IMR-90 (cell line): ENCODE measurements around the gene STUB1. TPM values are rescaled to one million over a fixed set of nuclear protein-coding genes. Genes with fewer than 3 reads are reported as not detected.

Source experiments
- ATAC-seq: fragments of 200-7000 bp; cut with Tn5 transposase; 2 replicates; pipeline ENCODE4 v1.9.1; 2020; ENCODE audit warnings: low read depth, mild to moderate bottlenecking, moderate library complexity
- BruUV-seq: library from RNA; stranded (reverse); fragments of 400-500 nt; replicated peaks from 2 replicates; lab custom pipeline; 2021; lab: Mats Ljungman, UMichigan
- CTCF ChIA-PET: fragments of 300-600 bp; formaldehyde crosslinking; extraction: SDS; loops from one replicate; lab custom pipeline; 2021; ENCODE audit warnings: antibody characterized with exemption; lab: Yijun Ruan, JAX
- POLR2A ChIA-PET: fragments of 300-600 bp; sonication (Branson Sonifier 250); formaldehyde crosslinking; loops from one replicate; lab custom pipeline; 2022; ENCODE audit warnings: antibody characterized with exemption; ENCODE audit not compliant: unreplicated experiment; lab: Charles Lee
- DNase-seq: peaks from one replicate; pipeline ENCODE4 v3.0.0; 2013
- H2AFZ ChIP-seq: replicated peaks from 2 replicates; pipeline ENCODE3; 2013; ENCODE audit warnings: low read length, mild to moderate bottlenecking; ENCODE audit not compliant: poor library complexity
- H2AK5ac ChIP-seq: 2 replicates; pipeline ENCODE4 v1.6.1; 2013; ENCODE audit warnings: low read depth, low read length, inconsistent platforms
- H2AK9ac ChIP-seq: replicated peaks from 2 replicates; pipeline ENCODE3; 2013; ENCODE audit warnings: mild to moderate bottlenecking, low read depth, low read length, moderate library complexity; ENCODE audit not compliant: poor library complexity
- H2BK120ac ChIP-seq: 2 replicates; pipeline ENCODE4 v1.6.1; 2013; ENCODE audit warnings: low read depth, low read length, inconsistent platforms
- H2BK15ac ChIP-seq: 3 replicates; pipeline ENCODE4 v1.6.1; 2013; ENCODE audit warnings: low read depth, low read length, inconsistent platforms
- H2BK20ac ChIP-seq: 2 replicates; pipeline ENCODE4 v1.6.1; 2013; ENCODE audit warnings: low read depth, mild to moderate bottlenecking, inconsistent platforms, low read length, moderate library complexity
- H2BK5ac ChIP-seq: 2 replicates; pipeline ENCODE4 v1.6.1; 2013; ENCODE audit warnings: mild to moderate bottlenecking, low read depth, low read length, inconsistent platforms; ENCODE audit not compliant: poor library complexity, severe bottlenecking
- H3K14ac ChIP-seq: replicated peaks from 2 replicates; pipeline ENCODE4 v1.6.1; 2013; ENCODE audit warnings: low read depth, low read length, inconsistent platforms
- H3K18ac ChIP-seq: 2 replicates; pipeline ENCODE4 v1.6.1; 2013; ENCODE audit warnings: low read depth, low read length, control low read depth
- H3K23ac ChIP-seq: 2 replicates; pipeline ENCODE4 v1.6.1; 2013; ENCODE audit warnings: low read depth, low read length, inconsistent platforms
- H3K27ac ChIP-seq: 2 replicates; pipeline ENCODE4 v1.5.1; 2013; ENCODE audit warnings: mild to moderate bottlenecking, control low read depth, low read length; ENCODE audit not compliant: insufficient read depth
- H3K27me3 ChIP-seq: 2 replicates; pipeline ENCODE4 v1.6.1; 2013; ENCODE audit warnings: low read length; ENCODE audit not compliant: control insufficient read depth, insufficient read depth
- H3K36me3 ChIP-seq: 2 replicates; pipeline ENCODE4 v1.6.1; 2013; ENCODE audit warnings: low read length, mixed read lengths; ENCODE audit not compliant: control insufficient read depth, insufficient read depth
- H3K4ac ChIP-seq: 2 replicates; pipeline ENCODE4 v1.6.1; 2013; ENCODE audit warnings: low read depth, low read length, inconsistent platforms
- H3K4me1 ChIP-seq: 2 replicates; pipeline ENCODE4 v1.6.1; 2013; ENCODE audit warnings: low read length, mixed read lengths; ENCODE audit not compliant: control insufficient read depth, insufficient read depth
- H3K4me2 ChIP-seq: 2 replicates; pipeline ENCODE4 v1.6.1; 2013; ENCODE audit warnings: low read depth, mild to moderate bottlenecking, control low read depth, low read length, moderate library complexity
- H3K4me3 ChIP-seq: 2 replicates; pipeline ENCODE4 v1.5.1; 2013; ENCODE audit warnings: low read depth, mild to moderate bottlenecking, control low read depth, low read length, moderate library complexity; ENCODE audit not compliant: insufficient read depth
- H3K56ac ChIP-seq: 2 replicates; pipeline ENCODE4 v1.6.1; 2013; ENCODE audit warnings: low read length, inconsistent platforms; ENCODE audit not compliant: insufficient read depth; ENCODE audit errors: extremely low read depth
- H3K79me1 ChIP-seq, 2 experiments: 2 replicates each; pipeline ENCODE4 v1.6.1; 2013; ENCODE audit warnings: low read length in 2 of 2, inconsistent platforms in 1 of 2, low read depth in 1 of 2
- H3K9ac ChIP-seq: 2 replicates; pipeline ENCODE4 v1.6.1; 2013; ENCODE audit warnings: low read depth, low read length, control low read depth
- H3K9me1 ChIP-seq: 2 replicates; pipeline ENCODE4 v1.6.1; 2013; ENCODE audit warnings: low read length, inconsistent platforms; ENCODE audit not compliant: insufficient read depth
- H3K9me3 ChIP-seq: 2 replicates; pipeline ENCODE4 v1.6.1; 2013; ENCODE audit warnings: low read length; ENCODE audit not compliant: control insufficient read depth, insufficient read depth
- H4K20me1 ChIP-seq: 2 replicates; pipeline ENCODE4 v1.6.1; 2013; ENCODE audit warnings: low read length, inconsistent platforms; ENCODE audit not compliant: insufficient read depth
- H4K5ac ChIP-seq: 2 replicates; pipeline ENCODE4 v1.6.1; 2013; ENCODE audit warnings: mild to moderate bottlenecking, low read depth, low read length, control low read depth
- H4K8ac ChIP-seq, 2 experiments: 2 replicates each; pipeline ENCODE4 v1.6.1; 2013; ENCODE audit warnings: low read depth in 2 of 2, low read length in 2 of 2, control low read depth in 1 of 2, inconsistent platforms in 1 of 2
- H4K91ac ChIP-seq: 2 replicates; pipeline ENCODE4 v1.6.1; 2013; ENCODE audit warnings: low read depth, low read length, inconsistent platforms; ENCODE audit not compliant: insufficient read depth
- ELK1 ChIP-seq: fragments of 150-350 bp; IDR thresholded peaks from 2 replicates; pipeline ENCODE4 v1.6.1; 2016; ENCODE audit warnings: low read depth, mild to moderate bottlenecking, low read length, moderate library complexity, borderline replicate concordance
- WGBS, 2 experiments: methylation state at CpG; one replicate each; pipeline versions ENCODE4 v1.1.5 to v1.1.7; 2013; ENCODE audit warnings: missing lambda C conversion rate in 2 of 2; ENCODE audit not compliant: insufficient read length in 1 of 2; ENCODE audit errors: extremely low coverage in 2 of 2; 5-methylcytosine and 5-hydroxymethylcytosine counted together
- dilution Hi-C: fragments of 300-500 bp; cut with HindIII; formaldehyde crosslinking; loops from one replicate; pipeline ENCODE4 v1.14.3; 2018; ENCODE audit warnings: low sequenced_read_pairs; ENCODE audit not compliant: unreplicated experiment
- in situ Hi-C: fragments of 300-500 bp; cut with MboI; formaldehyde crosslinking; loops from 3 replicates; pipeline ENCODE4 v1.14.3; 2019; ENCODE audit warnings: low sequenced_read_pairs, inconsistent platforms, mixed read lengths
- intact Hi-C: fragments of 100-400 bp; cut with micrococcal nuclease; formaldehyde crosslinking; loops from 2 replicates; pipeline ENCODE4 v1.10.0; 2022
- polyA plus RNA-seq, 3 experiments: library from polyadenylated mRNA; depleted of rRNA; stranded (reverse); fragments of >200 nt; gene quantifications; 2 replicates each; pipeline ENCODE4 v1.2.3, GENCODE V29; 2012; ENCODE audit warnings: low replicate concordance in 1 of 3
- total RNA-seq: library from RNA; depleted of rRNA; stranded (reverse); fragments of >200 nt; gene quantifications from 2 replicates; pipeline ENCODE4 v1.2.3, GENCODE V29; 2012

The STUB1 gene
- total and polyA plus RNA-seq, 2 of the 4 experiments (the other 2 are of a cell fraction): 183 to 186 TPM

- no peak for ATAC-seq
- peaks cover 17% of the 10 kb centered on the region for H4K20me1 ChIP-seq
These were observed 5.9 kb upstream of the STUB1 start for GRCh38 chr16:674214-674881.

More at GRCh38 chr16:674214-674881, 5.9 kb upstream of the STUB1 start:
- CTCF ChIA-PET: no interaction called here
- H4K5ac ChIP-seq: no peak overlapping the region
- H3K18ac ChIP-seq: no peak overlapping the region
- TF ChIP-seq ELK1: no peak
- BruUV-seq: no TSS peak
- H3K4me1 ChIP-seq: peaks cover 9% of the 10 kb centered on the region
- 80% methylated on average over 9 of the region's 22 CpGs; no CpG with 5 or more reads in 1 of the 2 experiments for WGBS, 2 experiments
- no peak overlapping the region for H3K9ac ChIP-seq
- no peak overlapping the region for H3K27ac ChIP-seq
- H3K56ac ChIP-seq: no peak overlapping the region
- no peak overlapping the region for H2BK20ac ChIP-seq
- H3K4me2 ChIP-seq: no peak overlapping the region
- no peak overlapping the region for H3K23ac ChIP-seq
- no peaks in the 10 kb centered on the region for H3K27me3 ChIP-seq
- H2BK5ac ChIP-seq: no peak overlapping the region
- H3K36me3 ChIP-seq: peaks cover 45% of the 10 kb centered on the region
- dilution Hi-C loops: no loop called here
- DNase-seq: no peak
- no peak overlapping the region for H2BK120ac ChIP-seq
- in situ Hi-C loops: no loop called here
- no peaks in the 10 kb centered on the region for H3K9me3 ChIP-seq
- H2AK5ac ChIP-seq: 0 out of 2 replicates have a peak overlapping the region, but pooled peaks have one; percentile 9
- no peak overlapping the region for H3K4me3 ChIP-seq
- peak overlapping the region; percentile 65 for H2AK9ac ChIP-seq
- no peak overlapping the region for H4K8ac ChIP-seq
- no peak overlapping the region for H3K14ac ChIP-seq
- no peak overlapping the region for H4K91ac ChIP-seq
- H3K79me1 ChIP-seq: peaks cover 0 to 32% of the 10 kb centered on the region in 2 experiments; a peak in 1 of 4 replicates
- no peak overlapping the region for H2BK15ac ChIP-seq
- H3K9me1 ChIP-seq: peaks cover 6% of the 10 kb centered on the region; the same call in 1 of the 2 replicates
- peak overlapping the region; percentile 89 for H2AFZ ChIP-seq
- intact Hi-C loops: no loop called here
- POLR2A ChIA-PET: no interaction called here
- no peak overlapping the region for H3K4ac ChIP-seq
